Adrenal gland (tissue), 12 donors: ENCODE measurements around the gene MYLK. TPM values are rescaled to one million over a fixed set of nuclear protein-coding genes. Genes with fewer than 3 reads are reported as not detected.
"Not testable (repeated sequence)": the region's sequence is repeated elsewhere in the genome, so short reads cannot be mapped to it uniquely, and the experiment has no call there.

Source experiments
- DNase-seq, 7 donors: peaks; one replicate each; pipeline ENCODE4 v3.0.0-alpha.2; 2019 to 2020
- H3K27ac ChIP-seq, 5 donors: fragments of 200-600 bp; sonication (generic) in 4 of 5; 1 replicate in 3 of 5; 2 replicates in 2 of 5; pipeline versions ENCODE4 v1.5.1 to v1.8.0; 2016 to 2020; ENCODE audit warnings: mild to moderate bottlenecking in 1 of 5
- H3K27me3 ChIP-seq: fragments of 200-600 bp; 2 replicates; pipeline ENCODE4 v1.8.0; 2021
- H3K36me3 ChIP-seq, 2 donors: fragments of 200-600 bp; replicated peaks in 1 of 2; 1 replicate in 1 of 2; 2 replicates in 1 of 2; pipeline versions ENCODE4 v1.5.1 to v1.8.0; 2018 to 2022
- H3K4me1 ChIP-seq, 2 donors: fragments of 200-600 bp; replicated peaks in 1 of 2; 1 replicate in 1 of 2; 2 replicates in 1 of 2; pipeline versions ENCODE4 v1.5.1 to v1.8.0; 2018 to 2021
- H3K4me3 ChIP-seq, 4 donors: fragments of 200-600 bp; sonication (generic) in 3 of 4; one replicate each; pipeline ENCODE4 v1.5.1; 2016 to 2018
- H3K9me3 ChIP-seq, 3 donors: fragments of 200-600 bp; sonication (generic) in 1 of 3; replicated peaks in 1 of 3; 1 replicate in 2 of 3; 2 replicates in 1 of 3; pipeline versions ENCODE4 v1.5.1 to v1.8.0; 2016 to 2021
- CTCF ChIP-seq, 6 experiments: fragments of 450-650 bp in 4 of 6; fragments of 200-600 bp in 2 of 6; sonication (generic) in 1 of 6; IDR thresholded peaks; 1 replicate in 5 of 6; 2 replicates in 1 of 6; pipeline versions ENCODE4 v1.5.1 to v1.8.0; 2016 to 2021; ENCODE audit warnings: antibody characterized with exemption in 6 of 6, mild to moderate bottlenecking in 2 of 6, moderate library complexity in 1 of 6
- POLR2A ChIP-seq, 2 donors: fragments of 450-650 bp; IDR thresholded peaks; one replicate each; pipeline ENCODE4 v1.6.1; 2017; ENCODE audit warnings: antibody characterized with exemption in 2 of 2, mild to moderate bottlenecking in 2 of 2, moderate library complexity in 1 of 2
- WGBS, 4 donors: extraction: QIAGEN DNeasy Blood & Tissue Kit in 2 of 4; methylation state at CpG; one replicate each; pipeline versions ENCODE4 v1.1.5 to v1.1.7; 2013 to 2017; 5-methylcytosine and 5-hydroxymethylcytosine counted together
- intact Hi-C, 2 donors: fragments of 100-400 bp; cut with DNase I; formaldehyde crosslinking; loops; one replicate each; pipeline versions ENCODE4 v1.14.1 to v1.15.0; 2022 to 2023
- polyA plus RNA-seq, 3 donors: library from polyadenylated mRNA; stranded (reverse); fragments of 200-250 nt in 2 of 3; fragments of 350-450 nt in 1 of 3; fragmentation: Illumina TruSeq in 1 of 3; extraction: RNeasy Lipid Tissue Mini Kit (QIAGEN cat#74804) in 1 of 3; gene quantifications; one replicate each; pipeline ENCODE4 v1.2.3, GENCODE V29; 2013 to 2014
- total RNA-seq, 9 donors: library from RNA; depleted of rRNA in 4 of 9; stranded (reverse); fragments of >200 nt in 4 of 9; fragments of 120-200 nt in 1 of 9; fragmentation: NEBNext Ultra II Directional in 1 of 9; extraction: Animal tissue kit (Norgen Biotek cat#: 25700) in 1 of 9; gene quantifications; one replicate each; pipeline versions ENCODE4 v1.1.0 to v1.2.4, GENCODE V29; 2013 to 2023
- donor health status: healthy with polysubstance abuse.
- donor health status: Bipolar disorder and iron deficiency.
- donor health status: DM: yes; HTN: yes; CAD: no.
- donor health status: DM: no; HTN: no; CAD: no.
- donor health status: DM: no; HTN: no; CAD: no.
- donor health status: DM: yes; HTN: yes; CAD: no.

MYLK gene
- total and polyA plus RNA-seq, 12 donors = 13.3 to 124 (median 53.8) TPM

- Histone ChIP-seq H3K9me3 (no peaks in the 10 kb centered on the region), H3K36me3 (no peaks in the 10 kb centered on the region), H3K27ac (peak overlapping the region in 2 of 5 donors; percentile 47 to 58), H3K4me1 (peaks cover 0 to 4% of the 10 kb centered on the region in 2 donors), H3K27me3 (no peaks in the 10 kb centered on the region), H3K4me3 (no peak overlapping the region)
- TF ChIP-seq CTCF (IDR thresholded peaks at IDR 0.05) (no peak), POLR2A (IDR thresholded peaks at IDR 0.05) (no peak)
- intact Hi-C loops = loop anchor here in 1 of 2 donors (5.0 kb wide), 1 partner anchor 68 kb away; no protein-coding TSS in a partner anchor
- no peak for DNase-seq
- WGBS, 4 donors = 48 to 76% (median 71%) methylated on average over 6 to 14 of the region's 14 CpGs
Observed at GRCh38 chr3:123719862-123720453, 164.2 kb downstream of the MYLK start.

GRCh38 chr3:123719061-123719756 is 164.9 kb downstream of the MYLK start:
- H3K27ac ChIP-seq = peak overlapping the region in 2 of 5 donors; percentile 30 to 58
- H3K9me3 ChIP-seq, H3K4me1 ChIP-seq, H3K27me3 ChIP-seq, H3K36me3 ChIP-seq, H3K4me3 ChIP-seq, intact Hi-C loops: not testable (repeated sequence)
- WGBS, 4 donors = 20 to 25% (median 24%) methylated on average over 10 to 15 of the region's 15 CpGs
- TF ChIP-seq CTCF (IDR thresholded peaks at IDR 0.05) = peak; percentile 46 to 73 (median 57)
- DNase-seq = peak; percentile 70 to 93 (median 81)

- intact Hi-C loops = no loop called here
- Histone ChIP-seq H3K27me3 (no peaks in the 10 kb centered on the region), H3K4me1 (no peaks in the 10 kb centered on the region), H3K36me3 (no peaks in the 10 kb centered on the region), H3K4me3 (no peak overlapping the region), H3K27ac (peak overlapping the region in 1 of 5 donors; percentile 49), H3K9me3 (no peaks in the 10 kb centered on the region)
- 68 to 79% (median 76%) methylated on average over 5 of the region's 5 CpGs for WGBS, 4 donors
- no peak for DNase-seq
- no peak for TF ChIP-seq CTCF (IDR thresholded peaks at IDR 0.05)
- no peak for TF ChIP-seq POLR2A (IDR thresholded peaks at IDR 0.05)
Observed at GRCh38 chr3:123718108-123718507, 166.0 kb downstream of the MYLK start.

GRCh38 chr3:123717451-123717850 is 166.7 kb downstream of the MYLK start:
- H3K9me3 ChIP-seq, H3K27me3 ChIP-seq, DNase-seq, H3K4me3 ChIP-seq, H3K27ac ChIP-seq, H3K4me1 ChIP-seq, intact Hi-C loops, H3K36me3 ChIP-seq: not testable (repeated sequence)
- WGBS, 4 donors = 51 to 68% (median 65%) methylated on average over 2 of the region's 2 CpGs
